ENCODE data around the gene MPHOSPH9. TPM values are rescaled to one million over a fixed set of nuclear protein-coding genes. Genes with fewer than 3 reads are reported as not detected.
A peak's percentile ranks its signal among the peaks of the same experiment; 100 is the strongest.

MPHOSPH9 gene
- total RNA-seq, 1 experiment from 2014 or later: 72.3 TPM

DNA sequence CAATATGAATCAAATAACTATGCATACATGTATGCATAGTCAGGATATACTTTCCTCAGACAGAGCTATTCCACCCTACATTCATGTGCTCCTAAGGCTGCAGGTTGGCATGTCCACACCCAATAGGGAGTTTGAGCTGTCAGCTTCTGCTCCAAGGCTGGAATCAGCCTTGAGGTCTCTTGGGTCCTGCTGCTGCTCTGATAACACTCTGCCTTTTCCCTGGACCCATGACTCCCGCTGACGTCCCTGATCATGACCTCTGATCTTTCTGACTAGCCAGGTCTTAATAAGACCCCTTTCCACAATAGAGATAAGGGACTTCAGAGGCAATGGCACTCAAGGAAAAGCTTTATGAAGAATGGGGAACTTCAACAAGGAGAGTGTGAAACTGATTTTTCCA, 87.7 kb downstream of the MPHOSPH9 start:
- no TSS peak for BruUV-seq (replicated peaks)
- intact Hi-C loops (cut with micrococcal nuclease; ENCODE audit: unreplicated experiment): loop anchor here (10.0 kb wide), 1 partner anchor 160 kb away; the partner anchor contains the start of gene ARL6IP4
- CTCF ChIA-PET: interaction anchor here (0.6 kb wide), 1 partner anchor 9 kb away, joined by 5 read pairs; no protein-coding TSS in a partner anchor
- H3K9me3 ChIP-seq (ENCODE audit: control insufficient read depth, insufficient read depth, low read depth, low read length): no peaks in the 10 kb centered on the region
- no peaks in the 10 kb centered on the region for H3K36me3 ChIP-seq (ENCODE audit: control insufficient read depth, insufficient read depth, low read length)
- no peak overlapping the region for H3K27ac ChIP-seq (ENCODE audit: low read length)
- no peak for ATAC-seq
- in situ Hi-C loops (cut with HindIII; ENCODE audit: low pct_unique_long_range_greater_than_20kb, low sequenced_read_pairs): no loop called here
- H3K4me1 ChIP-seq (ENCODE audit: control insufficient read depth, insufficient read depth, low read length): peaks cover 59% of the 10 kb centered on the region
- no peak for DNase-seq (ENCODE audit: low read depth, low spot score)
- no peak overlapping the region for H3K4me3 ChIP-seq (ENCODE audit: low read depth in 2 of 2, low read length in 2 of 2)
- TF ChIP-seq POLR2AphosphoS5 (IDR thresholded peaks at IDR 0.05; ENCODE audit: low read depth, low read length): no peak
- TF ChIP-seq, protein P1, sequence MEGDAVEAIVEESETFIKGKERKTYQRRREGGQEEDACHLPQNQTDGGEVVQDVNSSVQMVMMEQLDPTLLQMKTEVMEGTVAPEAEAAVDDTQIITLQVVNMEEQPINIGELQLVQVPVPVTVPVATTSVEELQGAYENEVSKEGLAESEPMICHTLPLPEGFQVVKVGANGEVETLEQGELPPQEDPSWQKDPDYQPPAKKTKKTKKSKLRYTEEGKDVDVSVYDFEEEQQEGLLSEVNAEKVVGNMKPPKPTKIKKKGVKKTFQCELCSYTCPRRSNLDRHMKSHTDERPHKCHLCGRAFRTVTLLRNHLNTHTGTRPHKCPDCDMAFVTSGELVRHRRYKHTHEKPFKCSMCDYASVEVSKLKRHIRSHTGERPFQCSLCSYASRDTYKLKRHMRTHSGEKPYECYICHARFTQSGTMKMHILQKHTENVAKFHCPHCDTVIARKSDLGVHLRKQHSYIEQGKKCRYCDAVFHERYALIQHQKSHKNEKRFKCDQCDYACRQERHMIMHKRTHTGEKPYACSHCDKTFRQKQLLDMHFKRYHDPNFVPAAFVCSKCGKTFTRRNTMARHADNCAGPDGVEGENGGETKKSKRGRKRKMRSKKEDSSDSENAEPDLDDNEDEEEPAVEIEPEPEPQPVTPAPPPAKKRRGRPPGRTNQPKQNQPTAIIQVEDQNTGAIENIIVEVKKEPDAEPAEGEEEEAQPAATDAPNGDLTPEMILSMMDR (IDR thresholded peaks at IDR 0.05): no peak
- no peak for TF ChIP-seq TCF7L2 (IDR thresholded peaks at IDR 0.05; ENCODE audit: low read depth, low read length)
- no peak for TF ChIP-seq SIN3A (IDR thresholded peaks at IDR 0.05; ENCODE audit: borderline replicate concordance, insufficient read depth, low read depth, low read length)
- TF ChIP-seq, protein P2, sequence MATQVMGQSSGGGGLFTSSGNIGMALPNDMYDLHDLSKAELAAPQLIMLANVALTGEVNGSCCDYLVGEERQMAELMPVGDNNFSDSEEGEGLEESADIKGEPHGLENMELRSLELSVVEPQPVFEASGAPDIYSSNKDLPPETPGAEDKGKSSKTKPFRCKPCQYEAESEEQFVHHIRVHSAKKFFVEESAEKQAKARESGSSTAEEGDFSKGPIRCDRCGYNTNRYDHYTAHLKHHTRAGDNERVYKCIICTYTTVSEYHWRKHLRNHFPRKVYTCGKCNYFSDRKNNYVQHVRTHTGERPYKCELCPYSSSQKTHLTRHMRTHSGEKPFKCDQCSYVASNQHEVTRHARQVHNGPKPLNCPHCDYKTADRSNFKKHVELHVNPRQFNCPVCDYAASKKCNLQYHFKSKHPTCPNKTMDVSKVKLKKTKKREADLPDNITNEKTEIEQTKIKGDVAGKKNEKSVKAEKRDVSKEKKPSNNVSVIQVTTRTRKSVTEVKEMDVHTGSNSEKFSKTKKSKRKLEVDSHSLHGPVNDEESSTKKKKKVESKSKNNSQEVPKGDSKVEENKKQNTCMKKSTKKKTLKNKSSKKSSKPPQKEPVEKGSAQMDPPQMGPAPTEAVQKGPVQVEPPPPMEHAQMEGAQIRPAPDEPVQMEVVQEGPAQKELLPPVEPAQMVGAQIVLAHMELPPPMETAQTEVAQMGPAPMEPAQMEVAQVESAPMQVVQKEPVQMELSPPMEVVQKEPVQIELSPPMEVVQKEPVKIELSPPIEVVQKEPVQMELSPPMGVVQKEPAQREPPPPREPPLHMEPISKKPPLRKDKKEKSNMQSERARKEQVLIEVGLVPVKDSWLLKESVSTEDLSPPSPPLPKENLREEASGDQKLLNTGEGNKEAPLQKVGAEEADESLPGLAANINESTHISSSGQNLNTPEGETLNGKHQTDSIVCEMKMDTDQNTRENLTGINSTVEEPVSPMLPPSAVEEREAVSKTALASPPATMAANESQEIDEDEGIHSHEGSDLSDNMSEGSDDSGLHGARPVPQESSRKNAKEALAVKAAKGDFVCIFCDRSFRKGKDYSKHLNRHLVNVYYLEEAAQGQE (IDR thresholded peaks at IDR 0.05; ENCODE audit: insufficient read depth in 1 of 2, low read depth in 2 of 2, low read length in 1 of 2): no peak
- no peaks in the 10 kb centered on the region for H3K27me3 ChIP-seq (ENCODE audit: control insufficient read depth, insufficient read depth, low read length)
- POLR2A ChIA-PET: no interaction called here

DNA sequence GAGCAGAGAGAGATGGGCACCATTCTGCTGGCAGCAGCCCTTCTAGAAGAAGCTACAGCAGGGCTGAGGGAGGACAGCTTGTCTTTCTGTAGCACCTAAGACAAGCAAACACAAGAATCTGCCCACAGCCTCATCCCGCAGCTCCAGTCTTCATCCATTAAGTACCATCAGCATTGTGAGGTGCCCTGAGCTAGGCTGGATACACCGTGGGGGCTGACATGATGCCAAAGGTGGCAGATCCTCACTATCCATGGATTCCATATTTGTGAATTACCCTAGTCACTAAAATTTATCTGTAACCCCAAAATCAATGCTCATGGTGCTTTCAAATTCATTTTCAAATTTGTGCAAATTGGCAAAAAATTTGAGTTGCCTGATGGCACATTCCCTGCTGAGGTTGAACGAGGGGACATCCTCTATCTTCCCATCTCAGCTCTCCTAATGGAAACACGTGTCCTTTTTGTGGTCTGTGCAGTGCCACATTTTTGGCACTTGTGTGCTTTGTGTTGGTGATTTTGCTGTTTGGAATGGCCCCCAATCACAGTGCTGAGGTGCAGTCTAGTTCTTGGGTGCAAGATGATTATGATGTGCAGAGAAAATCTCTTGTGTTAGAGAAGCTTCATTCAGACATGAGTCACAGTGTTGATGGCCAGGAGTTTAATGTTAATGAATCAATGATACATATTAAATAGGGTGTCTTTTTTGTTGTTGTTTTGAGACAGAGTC, 89.0 kb downstream of the MPHOSPH9 start:
- intact Hi-C loops (cut with micrococcal nuclease; ENCODE audit: unreplicated experiment) (loop anchor here (10.0 kb wide), 1 partner anchor 159 kb away; the partner anchor contains the start of gene ARL6IP4), in situ Hi-C loops (cut with HindIII; ENCODE audit: low pct_unique_long_range_greater_than_20kb, low sequenced_read_pairs) (no loop called here)
- CTCF ChIA-PET: interaction anchor here (0.5 to 0.7 kb wide), 2 partner anchors 18 to 107 kb away, joined by 3 read pairs; no protein-coding TSS in a partner anchor
- POLR2A ChIA-PET: interaction anchor here (0.6 kb wide), 1 partner anchor 140 kb away, joined by 3 read pairs; no protein-coding TSS in a partner anchor
- Histone ChIP-seq H3K4me3 (ENCODE audit: low read depth in 2 of 2, low read length in 2 of 2) (no peak overlapping the region), H3K9me3 (ENCODE audit: control insufficient read depth, insufficient read depth, low read depth, low read length) (no peaks in the 10 kb centered on the region), H3K27ac (ENCODE audit: low read length) (peak overlapping the region; percentile 89), H3K4me1 (ENCODE audit: control insufficient read depth, insufficient read depth, low read length) (peaks cover 60% of the 10 kb centered on the region), H3K27me3 (ENCODE audit: control insufficient read depth, insufficient read depth, low read length) (no peaks in the 10 kb centered on the region), H3K36me3 (ENCODE audit: control insufficient read depth, insufficient read depth, low read length) (no peaks in the 10 kb centered on the region)
- no peak for TF ChIP-seq TCF7L2 (IDR thresholded peaks at IDR 0.05; ENCODE audit: low read depth, low read length)
- TF ChIP-seq POLR2AphosphoS5 (IDR thresholded peaks at IDR 0.05; ENCODE audit: low read depth, low read length): no peak
- no peak for TF ChIP-seq SIN3A (IDR thresholded peaks at IDR 0.05; ENCODE audit: borderline replicate concordance, insufficient read depth, low read depth, low read length)
- TF ChIP-seq, protein P1 (IDR thresholded peaks at IDR 0.05): no peak
- TF ChIP-seq, protein P2 (IDR thresholded peaks at IDR 0.05; ENCODE audit: insufficient read depth in 1 of 2, low read depth in 2 of 2, low read length in 1 of 2): no peak
- BruUV-seq (replicated peaks): no TSS peak
- no peak for DNase-seq (ENCODE audit: low read depth, low spot score)
- no peak for ATAC-seq
